Nephron (organoid): Measurements from ENCODE around the gene TMEM100.

Experiments
- H3K27ac Mint-ChIP-seq, 3 experiments: 2 replicates each; pipeline ENCODE4 v1.8.0; 2020; ENCODE audit warnings: mixed read lengths in 3 of 3, mild to moderate bottlenecking in 2 of 3, moderate library complexity in 1 of 3
- H3K27me3 Mint-ChIP-seq: 2 replicates; pipeline ENCODE4 v1.8.0; 2021; ENCODE audit warnings: low read depth, mild to moderate bottlenecking, moderate library complexity, mixed read lengths
- H3K36me3 Mint-ChIP-seq: 2 replicates; pipeline ENCODE4 v1.8.0; 2020; ENCODE audit warnings: low read depth, mixed read lengths
- H3K4me1 Mint-ChIP-seq: 2 replicates; pipeline ENCODE4 v1.8.0; 2020; ENCODE audit warnings: mixed read lengths
- H3K4me3 Mint-ChIP-seq, 3 experiments: 2 replicates each; pipeline ENCODE4 v1.8.0; 2020; ENCODE audit warnings: mild to moderate bottlenecking in 3 of 3, mixed read lengths in 3 of 3, moderate library complexity in 2 of 3
- H3K9me3 Mint-ChIP-seq: 2 replicates; pipeline ENCODE4 v1.8.0; 2020; ENCODE audit warnings: mixed read lengths
- CTCF ChIP-seq, 3 experiments: fragments of 200-600 bp; sonication (generic); IDR thresholded peaks; one replicate each; pipeline ENCODE4 v1.5.0; 2021; ENCODE audit warnings: antibody characterized with exemption in 3 of 3; ENCODE audit not compliant: unreplicated experiment in 3 of 3

The TMEM100 gene

GRCh38 chr17:55758171-55758570 is 35.5 kb upstream of the TMEM100 start:
- H3K4me3 Mint-ChIP-seq, result no peak overlapping the region
- peaks cover 9% of the 10 kb centered on the region for H3K4me1 Mint-ChIP-seq
- no peak overlapping the region for H3K27ac Mint-ChIP-seq
- no peak for TF ChIP-seq CTCF (IDR thresholded peaks at IDR 0.05; ENCODE audit: unreplicated experiment in 3 of 3)
- H3K27me3 Mint-ChIP-seq, result no peaks in the 10 kb centered on the region
- H3K9me3 Mint-ChIP-seq, result no peaks in the 10 kb centered on the region
- peaks cover 27% of the 10 kb centered on the region for H3K36me3 Mint-ChIP-seq

GRCh38 chr17:55757659-55758058 is 35.0 kb upstream of the TMEM100 start:
- H3K27me3 Mint-ChIP-seq, result no peaks in the 10 kb centered on the region
- H3K4me3 Mint-ChIP-seq, result no peak overlapping the region
- TF ChIP-seq CTCF (IDR thresholded peaks at IDR 0.05; ENCODE audit: unreplicated experiment in 3 of 3), result no peak
- peaks cover 27% of the 10 kb centered on the region for H3K36me3 Mint-ChIP-seq
- peaks cover 14% of the 10 kb centered on the region for H3K4me1 Mint-ChIP-seq
- no peaks in the 10 kb centered on the region for H3K9me3 Mint-ChIP-seq
- H3K27ac Mint-ChIP-seq, result no peak overlapping the region

- H3K4me1 Mint-ChIP-seq, result peaks cover 19% of the 10 kb centered on the region
- H3K27ac Mint-ChIP-seq, result no peak overlapping the region
- H3K36me3 Mint-ChIP-seq, result peaks cover 23% of the 10 kb centered on the region
- no peak for TF ChIP-seq CTCF (IDR thresholded peaks at IDR 0.05; ENCODE audit: unreplicated experiment in 3 of 3)
- no peaks in the 10 kb centered on the region for H3K9me3 Mint-ChIP-seq
- no peak overlapping the region for H3K4me3 Mint-ChIP-seq
- no peaks in the 10 kb centered on the region for H3K27me3 Mint-ChIP-seq
Observed at GRCh38 chr17:55756689-55757088, 34.0 kb upstream of the TMEM100 start.

GRCh38 chr17:55751720-55752250 is 29.1 kb upstream of the TMEM100 start:
- Mint-ChIP-seq H3K27ac (peak overlapping the region; percentile 72 to 93 (median 92)), H3K4me1 (peaks cover 20% of the 10 kb centered on the region), H3K27me3 (no peaks in the 10 kb centered on the region), H3K9me3 (no peaks in the 10 kb centered on the region), H3K36me3 (peaks cover 23% of the 10 kb centered on the region), H3K4me3 (peak overlapping the region; percentile 91 to 94 (median 93))
- TF ChIP-seq CTCF (IDR thresholded peaks at IDR 0.05; ENCODE audit: unreplicated experiment in 3 of 3), result no peak

- peaks cover 20% of the 10 kb centered on the region for H3K4me1 Mint-ChIP-seq
- H3K27me3 Mint-ChIP-seq, result no peaks in the 10 kb centered on the region
Observed at GRCh38 chr17:55750750-55751657, 28.3 kb upstream of the TMEM100 start, which contains the start of gene PCTP. PCTP (plus strand) TSS chr17:55751051; CDS start chr17:55751104, 53 bp downstream.

More at GRCh38 chr17:55750750-55751657, 28.3 kb upstream of the TMEM100 start, which contains the start of gene PCTP:
- Mint-ChIP-seq H3K27ac (peak within 1 kb of the TSS; percentile 72 to 93 (median 92)), H3K4me3 (peak within 1 kb of the TSS; percentile 91 to 94 (median 93)), H3K36me3 (peaks cover 23% of the 10 kb centered on the region), H3K9me3 (no peaks in the 10 kb centered on the region)
- peak; percentile 43 to 55 (median 51) for TF ChIP-seq CTCF (IDR thresholded peaks at IDR 0.05; ENCODE audit: unreplicated experiment in 3 of 3)
